SKM-1 treated with dmso at 0.1 percent for 144 hours (cell line): ENCODE measurements around the gene KCNB1.

Experiments used
- DNase-seq: peaks from one replicate; lab custom pipeline; 2025; ENCODE audit not compliant: unreplicated experiment; lab: John Stamatoyannopoulos, UW

The KCNB1 gene

DNA sequence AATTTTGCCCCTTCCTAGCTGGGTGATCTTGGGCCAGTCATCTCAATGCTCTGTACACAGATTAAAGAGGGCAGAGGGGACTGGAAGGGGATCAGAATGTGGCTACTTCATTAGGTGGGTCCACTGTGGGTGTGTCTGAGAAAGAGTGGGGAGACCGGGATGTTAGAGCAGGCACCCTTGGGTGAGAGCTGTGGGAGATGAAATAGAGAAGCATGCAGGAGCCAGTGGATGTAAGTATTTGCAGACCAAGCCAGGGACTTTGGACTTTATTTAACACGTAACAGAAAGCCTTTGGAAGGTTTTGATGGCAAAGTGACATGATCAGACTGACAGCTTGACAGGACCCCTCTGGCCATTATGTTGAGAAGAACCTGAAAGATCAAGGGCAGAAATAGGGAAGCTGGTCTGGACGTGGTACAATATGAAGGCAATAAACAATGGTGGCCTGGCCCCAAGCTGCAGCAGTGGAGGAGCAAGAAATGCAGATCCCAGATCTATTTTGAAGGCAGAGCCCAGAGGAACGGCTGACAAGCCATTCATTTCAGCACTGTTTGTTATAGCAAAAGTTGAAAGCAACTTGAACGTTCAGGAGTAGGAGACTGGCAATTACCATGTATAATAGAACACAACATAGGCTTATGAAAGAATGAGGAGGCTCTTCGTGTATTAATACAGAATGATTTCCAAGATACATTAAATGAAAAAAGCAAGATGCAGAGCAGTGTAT, 122.1 kb downstream of the KCNB1 start:
- no peak for DNase-seq

DNA sequence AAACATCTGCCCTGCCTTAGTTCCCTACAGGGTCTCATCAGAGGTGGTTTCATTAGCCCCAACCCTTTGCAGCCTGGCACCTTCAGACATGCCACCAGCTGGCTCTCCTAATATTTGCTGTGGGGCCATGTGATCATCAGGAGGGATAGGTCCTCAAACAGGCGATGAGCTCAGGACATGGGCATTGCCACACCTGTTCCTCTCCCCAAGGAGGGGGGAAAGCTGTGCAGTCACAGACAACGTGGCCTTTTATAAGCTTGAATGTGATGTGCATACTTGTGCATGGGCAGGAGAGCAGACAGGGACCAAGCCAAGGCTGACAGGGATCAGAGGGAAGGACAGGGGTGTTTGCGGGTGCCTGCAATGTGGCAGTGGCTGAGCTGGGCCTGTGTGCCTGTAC, 125.8 kb downstream of the KCNB1 start:
- no peak for DNase-seq

DNA sequence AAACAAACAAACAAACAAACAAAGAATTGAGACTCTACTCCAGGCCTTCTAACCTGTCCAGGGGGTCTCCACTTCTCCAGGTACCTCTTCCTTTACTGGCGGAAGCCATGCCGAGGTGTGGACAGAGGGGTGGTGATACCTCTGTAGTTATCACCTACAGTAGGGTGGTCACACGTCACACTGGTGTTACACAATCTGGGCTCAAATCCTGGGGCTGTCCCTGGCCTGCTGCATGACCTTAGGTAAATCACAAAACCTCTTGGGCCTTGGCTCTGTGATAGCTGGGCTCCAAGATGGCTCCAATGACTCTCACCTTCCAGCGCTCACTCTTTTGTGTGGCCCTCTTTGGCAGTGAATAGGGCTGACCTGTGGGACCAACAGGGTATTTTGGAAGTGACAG, 127.8 kb downstream of the KCNB1 start:
- no peak for DNase-seq

DNA sequence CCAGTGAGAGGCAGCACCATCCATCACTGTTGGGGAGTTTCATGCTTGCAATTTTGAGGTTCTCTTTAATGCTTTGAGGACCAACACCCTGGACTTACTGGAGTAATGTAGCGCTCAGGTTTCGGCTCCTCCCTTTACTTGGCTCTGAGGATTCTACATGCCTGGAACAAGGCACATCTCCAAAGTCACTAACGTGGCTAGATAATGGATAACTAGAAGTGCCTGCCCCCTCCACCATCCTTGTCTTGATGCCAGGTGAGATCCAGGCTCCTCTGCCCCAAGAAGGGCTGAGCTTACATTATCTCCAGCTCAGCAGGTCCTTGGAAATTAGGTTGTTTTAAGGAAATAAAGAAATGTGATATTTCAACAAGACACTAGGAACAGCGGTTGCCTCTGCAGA, 129.1 kb downstream of the KCNB1 start:
- no peak for DNase-seq

DNA sequence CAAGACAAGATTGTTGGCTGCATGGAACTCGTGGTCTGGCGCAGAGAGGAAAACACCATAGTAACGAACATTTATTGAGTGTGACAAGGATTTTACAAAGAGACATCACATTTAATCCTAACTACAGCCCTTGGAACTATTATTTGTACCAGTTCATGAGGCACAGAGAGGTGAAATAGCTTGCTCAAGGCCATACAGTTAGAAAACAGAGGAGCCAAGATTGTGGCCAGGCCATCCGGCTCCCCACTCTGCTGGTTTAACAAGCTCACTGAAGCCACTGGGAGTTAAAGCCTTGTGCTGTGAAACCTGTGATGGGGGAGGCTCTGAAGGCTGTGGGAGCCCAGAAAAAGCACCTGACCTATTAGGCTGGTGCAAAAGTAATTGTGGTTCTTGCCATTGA, 129.7 kb downstream of the KCNB1 start:
- no peak for DNase-seq

DNA sequence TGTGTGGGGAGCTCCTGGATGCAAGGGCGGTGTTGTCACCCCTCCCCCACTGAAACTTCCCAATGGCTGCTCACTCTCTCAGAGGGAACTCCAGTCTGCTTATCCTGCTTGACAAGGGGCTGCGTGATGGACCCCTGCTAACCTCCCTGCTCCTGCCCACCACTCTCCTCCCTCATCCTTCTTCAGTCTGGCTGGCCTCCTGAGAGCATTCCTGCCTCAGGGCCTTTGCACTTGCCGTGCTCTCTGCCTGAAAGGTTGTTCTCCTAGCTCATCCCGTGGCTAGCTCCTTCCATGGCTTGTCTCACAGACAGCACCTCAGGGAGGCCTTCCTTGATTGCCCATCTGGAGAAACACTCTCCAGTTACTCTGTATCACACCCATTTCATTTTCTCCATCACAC, 130.7 kb downstream of the KCNB1 start:
- no peak for DNase-seq

DNA sequence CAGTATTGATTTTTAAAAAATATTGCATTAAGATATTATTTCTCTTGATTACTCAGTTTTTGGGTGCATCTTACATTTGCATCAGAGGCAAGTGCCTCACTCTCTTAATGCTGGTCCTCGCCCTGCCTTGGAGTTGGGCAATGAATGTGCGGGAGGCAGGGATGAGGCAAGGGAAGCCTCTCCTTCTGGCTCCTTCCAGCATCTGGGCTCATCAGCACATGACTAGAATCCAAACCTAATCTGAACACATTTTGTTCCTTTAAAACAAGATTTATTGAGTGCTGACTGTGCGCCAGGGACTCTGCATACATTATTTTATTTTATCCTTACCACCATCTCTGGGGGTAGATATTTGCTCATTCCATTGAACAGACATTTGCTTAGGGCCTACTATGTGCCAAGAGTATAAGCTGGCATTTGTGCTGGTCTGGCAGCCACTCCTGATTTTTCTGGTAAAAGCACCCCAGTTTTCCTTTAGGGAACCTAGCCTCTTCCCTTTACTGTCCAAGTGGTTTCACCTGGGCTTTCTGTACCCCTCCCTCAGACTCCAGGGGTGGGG, 132.7 kb downstream of the KCNB1 start:
- DNase-seq: no peak

DNA sequence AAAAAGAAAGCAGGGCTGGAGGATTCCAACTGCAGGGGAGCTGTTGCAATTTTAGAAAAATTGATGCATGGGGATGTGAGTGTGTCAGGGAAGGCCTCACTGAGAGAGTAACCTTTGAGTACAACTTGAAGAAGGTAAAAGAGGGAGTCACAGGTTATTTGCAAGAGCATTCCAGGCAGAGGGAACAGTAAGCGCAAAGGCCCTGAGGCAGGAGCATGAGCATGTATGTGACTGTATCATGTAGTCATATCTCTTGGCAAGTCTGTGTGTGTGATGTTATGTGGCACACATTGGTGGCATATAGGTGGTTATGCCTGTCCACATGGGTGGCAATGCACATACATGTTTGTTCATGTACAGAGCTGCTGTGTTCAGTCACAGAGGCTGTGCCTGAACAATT, 133.4 kb downstream of the KCNB1 start:
- DNase-seq: no peak

DNA sequence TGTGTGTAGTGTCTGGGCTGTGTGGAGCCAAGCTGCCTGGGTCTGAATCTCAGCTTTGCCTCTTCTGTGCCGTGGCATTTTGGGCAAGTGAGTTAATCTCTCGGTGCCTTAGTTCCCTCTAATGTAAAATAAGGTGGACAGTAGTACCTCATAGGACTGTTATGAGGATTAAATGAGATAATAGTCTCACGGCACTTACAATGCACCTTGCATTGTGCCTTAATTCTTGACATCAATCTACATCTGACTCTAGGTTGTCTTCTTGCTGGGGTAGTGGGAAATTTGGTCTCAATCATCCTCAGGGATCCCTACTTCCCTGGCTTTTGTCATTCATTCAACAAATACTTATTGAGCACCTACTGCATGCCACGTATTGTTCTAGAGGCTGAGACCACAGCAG, 133.9 kb downstream of the KCNB1 start:
- DNase-seq: no peak

DNA sequence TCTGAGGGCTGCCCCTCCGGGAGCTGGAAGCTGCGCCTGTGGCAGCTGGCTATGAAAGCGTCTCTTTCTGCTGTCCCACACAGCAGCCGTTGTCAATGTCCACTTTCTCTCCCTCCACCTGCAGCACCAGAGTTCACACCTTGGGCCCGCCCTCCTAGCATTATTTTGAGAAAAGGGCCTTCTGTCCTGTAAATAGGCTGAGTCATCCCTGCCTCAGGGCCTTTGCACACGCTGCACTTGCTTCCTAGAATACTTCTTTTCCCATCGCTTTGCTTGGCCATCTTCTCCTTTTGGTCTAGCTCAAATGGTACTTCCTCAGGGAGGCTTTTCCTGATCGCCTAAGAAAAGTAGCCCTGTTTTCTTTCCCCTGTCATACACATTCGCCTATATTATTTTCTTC, 135.3 kb downstream of the KCNB1 start:
- no peak for DNase-seq

DNA sequence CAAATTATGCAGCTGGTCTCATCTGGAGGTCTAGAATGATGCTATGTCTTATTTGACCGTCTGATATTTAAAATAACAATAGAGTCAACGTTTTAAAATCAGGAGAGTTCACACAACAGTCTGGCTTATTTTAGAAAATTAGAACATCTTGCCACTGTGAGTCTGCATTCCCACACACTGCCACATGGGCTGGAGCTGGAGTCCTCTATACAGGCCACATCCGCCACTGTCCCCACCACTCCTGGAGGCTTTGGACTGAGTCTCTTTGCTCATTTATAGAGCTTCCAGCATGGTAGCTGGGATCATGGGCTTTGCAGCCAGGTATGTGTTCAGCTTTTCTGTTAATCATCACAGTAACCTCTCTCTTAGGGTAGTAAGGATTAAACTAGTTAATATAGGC, 135.8 kb downstream of the KCNB1 start:
- no peak for DNase-seq

DNA sequence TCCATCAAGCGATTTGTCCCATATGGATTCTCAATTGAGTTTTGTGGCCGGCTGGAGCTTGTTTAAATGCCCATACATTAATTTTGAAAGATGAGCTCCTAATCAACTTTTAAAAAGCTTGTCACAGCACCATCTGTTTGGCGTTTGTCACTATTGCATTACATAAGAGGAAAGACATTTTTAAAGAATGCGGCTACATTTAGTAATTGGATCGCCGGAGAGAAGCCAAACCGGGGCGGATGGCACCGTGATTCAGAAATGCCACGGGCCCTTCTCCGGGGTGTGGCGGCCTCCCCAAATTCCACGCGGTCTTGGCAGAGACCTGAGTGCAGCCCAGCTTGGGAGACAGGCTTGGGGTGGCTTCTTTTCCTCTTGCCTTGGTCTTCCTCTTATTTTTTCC, 136.9 kb downstream of the KCNB1 start:
- DNase-seq: no peak

DNA sequence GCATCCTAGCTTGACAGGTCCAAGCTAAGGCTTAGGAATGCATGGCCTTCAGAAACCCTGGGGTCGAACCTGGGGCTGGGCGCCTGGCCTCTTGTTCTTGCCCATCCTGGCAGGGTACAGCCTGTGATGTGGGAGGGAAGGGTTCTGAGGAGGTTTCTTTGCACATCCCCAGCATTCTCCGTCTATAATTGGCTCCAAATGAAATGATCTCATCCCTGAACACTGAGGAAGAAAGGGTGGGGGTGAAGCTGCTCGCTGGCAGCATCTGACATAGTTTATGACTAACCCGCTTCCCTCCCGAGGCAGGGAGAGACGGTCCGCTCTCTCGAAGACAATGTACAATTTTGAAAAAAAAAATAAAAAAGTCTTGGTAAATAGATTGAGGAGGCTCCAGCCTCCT, 137.5 kb downstream of the KCNB1 start:
- no peak for DNase-seq

DNA sequence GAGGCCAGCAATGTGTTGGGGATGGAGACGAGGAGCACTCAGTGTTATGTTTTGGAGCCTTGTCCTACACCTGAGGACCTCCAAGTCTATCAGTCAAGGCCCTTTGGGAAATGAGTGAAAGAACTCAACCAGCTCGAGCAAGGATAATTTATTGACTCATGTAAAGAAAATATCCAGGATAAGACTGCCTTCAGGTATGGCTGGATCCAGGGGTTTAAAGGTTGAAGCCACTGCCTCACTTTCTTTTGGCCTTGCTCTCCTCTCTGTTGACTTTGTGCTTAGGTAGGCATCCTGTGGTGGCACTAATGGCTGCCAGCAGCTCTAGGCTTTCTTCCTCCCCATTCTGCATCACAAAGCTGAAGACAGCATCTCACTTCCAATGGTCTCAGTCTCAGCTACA, 138.3 kb downstream of the KCNB1 start:
- no peak for DNase-seq

DNA sequence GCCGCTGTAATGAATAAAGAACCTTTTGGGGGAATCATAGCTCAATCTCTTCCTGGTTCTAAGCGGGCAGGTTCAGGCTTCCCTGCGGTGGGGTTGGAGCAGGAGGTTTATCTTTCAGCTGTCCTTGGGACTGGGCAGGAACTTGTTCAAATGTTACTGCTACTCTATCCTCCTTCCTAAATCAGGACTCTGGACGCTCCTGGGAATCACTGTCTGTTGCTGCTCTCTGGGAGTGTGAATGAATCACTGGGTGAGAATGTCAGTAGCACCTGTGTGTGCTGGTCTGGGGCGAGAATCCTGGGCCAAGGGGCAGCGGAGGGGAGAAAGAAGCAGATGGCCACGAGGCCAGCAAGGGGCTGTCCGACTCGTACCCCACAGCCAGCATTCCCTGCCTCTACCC, 139.2 kb downstream of the KCNB1 start:
- no peak for DNase-seq

DNA sequence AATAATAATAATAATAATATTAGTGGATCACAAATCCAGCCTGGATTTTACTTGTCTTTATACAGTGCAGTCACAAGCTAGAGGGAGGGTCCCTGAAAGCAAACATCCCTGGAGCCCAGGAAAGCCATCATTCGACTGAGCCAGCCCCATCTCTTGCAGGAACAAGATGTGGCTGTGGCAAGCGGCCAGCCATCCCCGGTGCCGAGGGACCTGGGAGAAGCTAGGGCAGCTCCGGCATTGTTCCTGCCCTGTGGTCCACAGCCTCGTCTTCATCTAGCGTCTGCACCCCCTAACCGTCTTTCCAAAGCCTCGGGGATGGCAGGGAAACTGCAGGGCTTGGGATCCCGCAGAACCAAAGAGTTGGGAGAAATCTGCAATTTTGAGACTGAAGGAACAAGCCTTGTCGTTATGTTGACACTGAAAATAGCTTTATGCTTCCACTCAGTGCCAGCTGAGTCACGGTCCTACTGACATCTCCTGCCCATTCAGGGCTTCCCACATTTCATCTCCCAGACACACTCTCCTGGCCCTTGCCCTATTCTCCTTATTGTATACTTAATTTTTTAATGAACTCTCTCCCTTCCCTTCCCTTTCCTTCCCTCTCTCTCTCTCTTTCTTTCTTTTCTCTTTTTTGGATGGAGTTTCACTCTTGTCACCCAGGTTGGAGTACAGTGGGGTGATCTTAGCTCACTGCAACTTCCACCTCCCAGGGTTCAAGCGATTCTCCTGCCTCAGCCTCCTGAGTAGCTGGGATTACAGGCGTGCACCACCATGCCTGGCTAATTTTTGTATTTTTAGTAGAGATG, 142.1 kb downstream of the KCNB1 start:
- DNase-seq: no peak

DNA sequence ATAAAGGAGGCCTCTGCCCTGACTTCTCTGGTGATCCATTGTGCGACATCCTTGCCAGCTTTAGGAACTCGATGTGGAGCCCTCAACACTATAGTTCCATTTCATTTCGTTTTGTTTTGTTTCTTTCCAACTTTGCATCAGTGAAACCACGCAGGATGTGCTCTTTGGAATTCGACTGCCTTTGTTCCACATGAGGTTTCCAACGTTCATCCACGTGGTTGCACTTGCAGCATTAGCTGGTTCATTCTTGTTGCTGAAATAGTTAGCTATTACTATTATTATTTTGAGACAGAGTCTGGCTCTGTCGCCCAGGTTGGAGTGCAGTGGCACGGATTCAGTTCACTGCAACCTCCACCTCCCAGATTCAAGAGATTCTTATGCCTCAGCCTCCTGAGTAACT, 143.3 kb downstream of the KCNB1 start:
- DNase-seq: no peak

DNA sequence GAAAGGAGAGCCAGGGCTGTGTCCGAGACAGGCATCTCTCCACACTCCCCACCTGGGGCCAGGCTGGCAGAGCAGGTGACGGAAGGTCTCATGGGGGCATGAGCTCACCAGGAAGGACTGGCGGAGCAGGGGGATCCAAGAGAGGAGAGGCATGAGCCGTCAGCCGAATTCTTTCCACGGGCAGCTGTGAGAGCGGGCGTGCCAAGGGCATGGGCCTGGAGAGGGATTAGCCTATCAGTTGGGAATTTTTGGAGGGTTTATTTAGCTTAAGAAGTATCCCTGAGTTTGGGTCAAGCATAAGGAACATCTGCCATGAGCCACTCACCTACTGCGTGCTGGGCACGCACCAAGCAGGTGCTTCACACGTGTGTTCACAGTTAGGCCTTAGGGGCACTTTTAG, 144.4 kb downstream of the KCNB1 start:
- DNase-seq: no peak

DNA sequence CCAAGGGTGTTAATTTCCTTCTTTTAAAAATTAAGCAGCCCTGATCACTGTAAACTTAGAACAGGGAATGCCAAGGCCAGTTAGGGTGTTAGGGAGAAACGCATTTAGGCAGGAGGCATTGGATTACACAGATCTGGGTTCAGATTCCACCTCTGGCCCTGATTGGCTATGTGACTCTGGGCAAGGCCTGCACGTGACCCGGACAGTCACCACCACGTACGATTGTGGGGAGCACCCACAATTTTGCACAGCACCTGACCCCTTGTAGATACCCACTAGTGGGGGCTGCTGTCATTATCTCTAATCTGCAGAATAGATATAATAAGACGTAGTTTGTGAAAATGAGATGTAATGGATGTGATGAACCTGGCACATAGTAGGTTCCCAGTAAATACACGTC, 145.1 kb downstream of the KCNB1 start:
- DNase-seq: no peak

DNA sequence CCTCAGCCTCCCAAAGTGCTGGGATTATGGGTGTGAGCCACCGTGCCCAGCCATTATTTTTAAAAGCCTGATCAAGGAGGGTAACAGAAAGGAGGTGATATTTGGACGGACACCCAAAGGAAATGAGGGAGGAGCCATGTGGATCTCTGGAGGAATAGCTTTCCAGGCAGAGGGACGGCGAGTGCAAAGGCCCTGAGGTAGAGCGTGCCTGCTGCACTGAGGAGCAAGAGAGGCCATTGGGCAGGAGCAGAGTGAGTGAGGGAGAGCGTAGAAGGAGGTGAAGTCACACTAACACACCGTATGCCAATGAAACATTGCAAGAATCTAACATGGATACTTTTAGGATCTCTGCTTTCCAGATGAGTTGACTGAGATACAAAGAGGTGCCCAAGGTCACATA, 145.7 kb downstream of the KCNB1 start:
- no peak for DNase-seq

DNA sequence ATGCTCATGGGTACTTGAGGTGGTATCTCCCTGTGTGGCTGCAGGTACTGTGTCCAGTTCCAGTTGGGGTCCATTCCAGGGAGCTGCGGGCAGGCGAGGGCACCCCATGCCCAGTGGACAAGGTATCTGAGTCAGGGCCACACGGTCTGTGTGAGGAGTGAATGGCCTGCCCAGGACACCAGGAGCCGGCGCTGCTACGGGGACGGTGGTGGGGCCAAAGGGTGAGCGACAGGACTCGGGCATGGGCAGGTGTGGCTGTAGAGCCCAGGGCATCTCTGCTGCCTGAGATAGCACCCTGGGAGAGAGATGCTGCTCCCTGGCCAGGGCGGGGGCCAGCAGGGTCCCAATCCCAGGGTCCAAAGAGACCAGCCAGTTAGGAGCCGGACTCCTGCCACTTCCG, 147.0 kb downstream of the KCNB1 start:
- no peak for DNase-seq
